GM13976 (cell line): ENCODE data around the gene TMEM208.

Experiments
- DNase-seq: peaks from one replicate; pipeline ENCODE4 v3.0.0; 2012; ENCODE audit warnings: low spot score
- in situ Hi-C: fragments of 300-500 bp; cut with MboI; formaldehyde crosslinking; loops from one replicate; pipeline ENCODE4 v1.12.0; 2022; ENCODE audit warnings: low sequenced_read_pairs, mixed read lengths, inconsistent platforms; ENCODE audit not compliant: unreplicated experiment
- TF ChIP-seq, protein P1 (sequence below): IDR thresholded peaks from 2 replicates; pipeline ENCODE4 v1.5.1; 2012; ENCODE audit warnings: borderline replicate concordance, mild to moderate bottlenecking; ENCODE audit not compliant: insufficient read depth; ENCODE audit errors: extremely low read depth, missing control alignments, control extremely low read depth

TMEM208 gene

DNA sequence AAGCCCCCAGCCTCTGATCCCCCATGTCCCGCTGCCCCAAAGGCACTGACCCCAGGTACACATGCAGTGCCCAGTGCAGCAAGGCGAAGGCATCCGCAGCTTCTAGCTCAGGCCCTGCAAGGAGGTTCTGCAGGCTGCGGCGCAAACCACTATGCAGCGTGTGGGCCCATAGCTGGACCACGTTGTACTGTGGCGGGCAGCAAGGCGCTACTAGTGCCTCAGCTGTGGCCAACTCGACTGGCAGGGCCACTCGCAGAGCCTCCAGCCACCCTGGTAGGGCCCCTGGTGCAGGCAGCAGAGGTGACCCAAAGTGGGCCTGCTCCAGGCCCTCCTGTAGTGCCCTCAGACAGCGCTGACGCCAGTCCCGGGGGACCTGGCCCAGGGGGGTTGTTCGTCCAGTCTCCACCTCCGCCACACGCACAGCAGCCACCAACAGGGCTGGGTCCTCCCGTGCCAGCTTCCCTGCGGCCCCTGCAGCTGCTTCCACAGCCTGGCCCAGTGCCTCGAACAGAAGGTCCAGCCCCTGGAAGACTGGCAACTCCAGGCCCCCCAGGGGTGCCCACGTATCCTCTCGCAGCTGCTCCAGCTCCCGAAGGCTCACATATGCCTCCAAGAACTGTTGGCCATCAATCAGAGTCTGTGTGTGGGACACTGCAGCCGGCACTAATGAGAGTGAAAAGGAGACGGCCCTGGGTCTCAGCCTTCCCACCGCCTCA is 39.6 kb upstream of the TMEM208 start:
- no peak for DNase-seq

DNA sequence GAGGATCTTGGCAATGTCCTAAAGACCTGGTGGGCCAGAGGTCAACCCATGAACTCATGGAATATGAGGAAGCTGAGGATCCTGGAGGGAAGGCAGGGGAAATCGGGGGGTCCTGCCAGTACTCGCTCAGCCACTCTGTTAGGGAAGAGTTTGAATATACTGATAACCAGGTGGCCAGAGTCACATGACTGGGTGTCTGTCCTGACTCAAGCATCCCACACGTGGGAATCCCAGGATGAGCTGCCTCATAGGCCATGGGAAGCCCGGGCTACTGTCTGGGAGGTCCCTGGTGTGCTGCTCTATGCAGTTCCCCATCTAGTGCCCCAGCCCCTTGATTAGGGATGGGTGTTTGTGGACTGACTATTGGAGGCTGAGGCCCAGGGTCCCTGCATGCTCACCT is 38.6 kb upstream of the TMEM208 start:
- TF ChIP-seq, protein P1, sequence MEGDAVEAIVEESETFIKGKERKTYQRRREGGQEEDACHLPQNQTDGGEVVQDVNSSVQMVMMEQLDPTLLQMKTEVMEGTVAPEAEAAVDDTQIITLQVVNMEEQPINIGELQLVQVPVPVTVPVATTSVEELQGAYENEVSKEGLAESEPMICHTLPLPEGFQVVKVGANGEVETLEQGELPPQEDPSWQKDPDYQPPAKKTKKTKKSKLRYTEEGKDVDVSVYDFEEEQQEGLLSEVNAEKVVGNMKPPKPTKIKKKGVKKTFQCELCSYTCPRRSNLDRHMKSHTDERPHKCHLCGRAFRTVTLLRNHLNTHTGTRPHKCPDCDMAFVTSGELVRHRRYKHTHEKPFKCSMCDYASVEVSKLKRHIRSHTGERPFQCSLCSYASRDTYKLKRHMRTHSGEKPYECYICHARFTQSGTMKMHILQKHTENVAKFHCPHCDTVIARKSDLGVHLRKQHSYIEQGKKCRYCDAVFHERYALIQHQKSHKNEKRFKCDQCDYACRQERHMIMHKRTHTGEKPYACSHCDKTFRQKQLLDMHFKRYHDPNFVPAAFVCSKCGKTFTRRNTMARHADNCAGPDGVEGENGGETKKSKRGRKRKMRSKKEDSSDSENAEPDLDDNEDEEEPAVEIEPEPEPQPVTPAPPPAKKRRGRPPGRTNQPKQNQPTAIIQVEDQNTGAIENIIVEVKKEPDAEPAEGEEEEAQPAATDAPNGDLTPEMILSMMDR = no peak
- no peak for DNase-seq
- in situ Hi-C loops = no loop called here

More for the DNA sequence above, 39.6 kb upstream of the TMEM208 start:
- in situ Hi-C loops = no loop called here
- TF ChIP-seq, protein P1 = no peak

DNA sequence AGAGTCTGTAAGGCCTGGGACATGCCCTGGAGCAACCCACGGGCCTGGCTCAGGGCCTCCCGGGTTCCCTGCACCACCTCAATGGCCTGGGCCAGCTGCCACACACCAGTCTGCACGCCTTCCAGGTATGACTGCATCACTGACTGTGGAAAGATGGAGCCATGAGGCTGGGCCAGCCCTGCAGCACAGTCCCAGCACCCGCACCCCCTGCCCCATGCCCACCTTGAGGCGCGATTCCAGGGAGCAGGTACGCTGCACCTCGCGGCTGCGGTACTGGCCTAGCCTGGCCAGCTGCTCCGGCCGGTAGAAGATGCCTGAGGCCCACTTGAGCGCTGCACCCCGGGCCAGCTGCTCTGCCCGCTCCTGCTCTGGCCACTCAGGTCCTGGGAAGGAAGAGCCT is 38.1 kb upstream of the TMEM208 start:
- TF ChIP-seq, protein P1 = no peak
- no peak for DNase-seq
- in situ Hi-C loops = no loop called here

DNA sequence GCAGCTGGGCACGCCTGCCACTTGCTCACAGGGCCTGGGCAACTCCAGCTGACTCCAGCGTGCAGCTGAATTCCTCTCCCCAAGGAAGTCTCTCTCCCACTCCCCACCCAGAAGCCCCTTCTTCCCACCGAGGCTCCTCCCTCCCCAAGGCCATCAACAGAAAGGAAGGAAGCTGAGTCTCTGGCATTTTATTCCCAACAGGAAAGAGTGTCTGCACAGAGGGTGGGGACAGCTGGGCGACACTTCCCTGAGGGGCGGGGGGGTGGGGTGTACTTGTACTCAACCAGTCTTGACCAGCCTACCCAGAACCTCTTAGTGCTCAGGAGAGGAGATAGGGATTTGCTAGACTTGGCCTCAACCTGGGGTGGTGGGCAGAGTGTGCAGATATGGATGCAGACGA is 36.9 kb upstream of the TMEM208 start, which contains the start of gene EXOC3L1:
Gene EXOC3L1 (minus strand): TSS at position 96 of the 400 bp plus-strand sequence. CDS start 460 bp downstream, outside the sequence.
- TF ChIP-seq, protein P1 = no peak
- no peak for DNase-seq
- in situ Hi-C loops = no loop called here

DNA sequence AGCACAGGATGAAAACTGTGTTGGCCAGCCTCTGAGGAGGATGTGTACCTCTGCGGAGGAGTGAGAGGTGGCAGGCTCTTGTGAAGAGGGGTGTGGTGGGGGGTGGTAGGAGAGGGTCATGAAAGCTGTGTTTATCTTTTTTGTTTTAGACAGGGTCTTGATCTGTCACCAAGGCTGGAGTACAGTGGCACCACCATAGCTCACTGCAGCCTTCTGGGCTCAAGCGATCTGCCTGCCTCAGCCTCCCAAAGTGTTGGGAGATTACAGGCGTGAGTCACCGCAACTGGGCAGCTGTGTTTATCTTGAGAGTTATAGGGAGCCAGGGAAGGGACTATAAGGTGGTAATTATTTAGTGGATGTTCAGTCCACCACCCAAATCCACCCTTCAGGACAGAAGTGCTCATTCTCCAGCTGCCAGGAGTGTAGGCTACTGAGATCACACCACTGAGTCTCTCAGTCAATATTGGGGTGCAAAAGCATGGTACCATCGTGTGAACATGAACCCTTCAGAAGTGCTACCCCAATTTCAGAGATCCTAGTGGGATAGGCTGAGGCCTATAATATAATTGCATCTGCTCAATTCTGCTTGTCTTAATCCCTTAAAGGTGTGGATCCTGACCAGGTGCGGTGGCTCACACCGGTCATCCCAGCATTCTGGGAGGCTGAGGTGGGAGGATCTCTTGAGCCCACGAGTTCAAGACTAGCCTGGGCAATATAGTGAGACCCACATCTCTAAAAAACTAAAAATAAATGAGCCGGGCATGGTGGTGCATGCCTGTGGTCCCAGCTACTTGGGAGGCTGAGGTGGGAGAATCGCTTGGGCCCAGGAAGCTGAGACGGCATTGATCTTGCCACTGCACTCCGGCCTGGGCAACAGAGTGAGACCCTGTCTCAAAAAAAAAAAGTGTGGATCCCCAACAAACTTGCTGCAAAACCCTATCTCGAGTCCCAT is 36.2 kb upstream of the TMEM208 start:
- in situ Hi-C loops = no loop called here
- DNase-seq = no peak
- TF ChIP-seq, protein P1 = no peak

DNA sequence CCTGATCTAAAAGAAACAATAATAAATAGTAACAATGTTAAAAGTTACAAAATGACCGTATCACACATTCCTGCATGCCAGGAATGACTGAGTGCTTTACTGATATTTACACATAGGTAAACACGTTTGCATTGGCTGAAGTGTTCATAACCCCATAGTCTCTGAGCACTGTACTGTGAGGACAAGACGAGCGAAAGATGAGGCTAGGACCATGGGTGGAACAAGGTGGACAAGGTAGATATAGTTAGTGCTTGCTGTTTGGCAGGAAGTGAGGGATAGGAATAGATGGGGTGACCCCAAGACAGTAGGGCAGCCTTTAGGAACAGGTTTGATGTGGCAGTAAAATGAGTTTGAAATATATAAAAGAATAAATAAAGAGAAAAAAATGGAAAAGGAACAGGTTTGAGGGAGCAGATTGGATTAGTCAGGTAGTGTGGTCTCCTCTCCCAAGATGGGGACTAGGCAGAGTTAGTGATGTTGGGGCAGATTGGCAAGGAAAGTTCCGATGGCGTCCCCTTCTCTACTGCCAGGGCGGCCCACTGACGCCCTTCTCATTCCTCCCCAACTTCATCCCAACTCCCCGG is 35.4 kb upstream of the TMEM208 start:
- in situ Hi-C loops = no loop called here
- DNase-seq = no peak

More for the DNA sequence above, 35.4 kb upstream of the TMEM208 start:
- TF ChIP-seq, protein P1 = no peak
